Large intestine (tissue), 3 donors: ENCODE measurements around the gene CAPZB. TPM values are rescaled to one million over a fixed set of nuclear protein-coding genes. Genes with fewer than 3 reads are reported as not detected.

Experiments used
- DNase-seq, 2 donors: peaks; one replicate each; pipeline versions ENCODE4 v3.0.0 to v3.0.0-alpha.2; 2013
- H3K27ac ChIP-seq: one replicate; pipeline ENCODE4 v1.5.1; 2013; ENCODE audit warnings: low read length
- H3K27me3 ChIP-seq: 2 replicates; pipeline ENCODE4 v1.6.1; 2013; ENCODE audit warnings: low read length; ENCODE audit not compliant: control insufficient read depth, insufficient read depth
- H3K36me3 ChIP-seq: 2 replicates; pipeline ENCODE4 v1.6.1; 2013; ENCODE audit warnings: low read length; ENCODE audit not compliant: control insufficient read depth, insufficient read depth
- H3K4me1 ChIP-seq: one replicate; pipeline ENCODE4 v1.6.1; 2013; ENCODE audit warnings: low read length; ENCODE audit not compliant: control insufficient read depth, insufficient read depth
- H3K4me3 ChIP-seq: one replicate; pipeline ENCODE4 v1.5.1; 2013; ENCODE audit warnings: low read length
- H3K9me3 ChIP-seq: one replicate; pipeline ENCODE4 v1.6.1; 2013; ENCODE audit warnings: mild to moderate bottlenecking, low read depth, low read length, moderate library complexity; ENCODE audit not compliant: control insufficient read depth
- WGBS: methylation state at CpG from one replicate; pipeline ENCODE4 v1.1.5; 2013; ENCODE audit warnings: low lambda C conversion rate; ENCODE audit not compliant: insufficient coverage; 5-methylcytosine and 5-hydroxymethylcytosine counted together
- polyA plus RNA-seq: library from polyadenylated mRNA; unstranded; fragments of 120-200 nt; gene quantifications from one replicate; pipeline ENCODE4 v1.2.1, GENCODE V29; 2013

The CAPZB gene
- polyA plus RNA-seq, 1 donor, result 245 TPM

- peaks cover 12% of the 10 kb centered on the region for H3K4me1 ChIP-seq
- no peaks in the 10 kb centered on the region for H3K27me3 ChIP-seq
- H3K27ac ChIP-seq, result no peak overlapping the region
- no peaks in the 10 kb centered on the region for H3K9me3 ChIP-seq
- no CpG with 5 or more reads among the region's 12 CpGs for WGBS
- peaks cover 48% of the 10 kb centered on the region for H3K36me3 ChIP-seq
- no peak for DNase-seq
- no peak overlapping the region for H3K4me3 ChIP-seq
Observed at GRCh38 chr1:19476450-19477190, 8.7 kb downstream of the CAPZB start.

GRCh38 chr1:19475296-19475695 lies 10.0 kb downstream of the CAPZB start:
- H3K36me3 ChIP-seq, result peaks cover 39% of the 10 kb centered on the region
- H3K4me3 ChIP-seq, result no peak overlapping the region
- no peaks in the 10 kb centered on the region for H3K9me3 ChIP-seq
- DNase-seq, result no peak
- H3K27me3 ChIP-seq, result no peaks in the 10 kb centered on the region
- WGBS, result no CpG with 5 or more reads among the region's 11 CpGs
- H3K27ac ChIP-seq, result no peak overlapping the region
- peaks cover 6% of the 10 kb centered on the region for H3K4me1 ChIP-seq

GRCh38 chr1:19472174-19472573 lies 13.2 kb downstream of the CAPZB start:
- WGBS, result 100% methylated on average over 1 of the region's 5 CpGs
- no peak for DNase-seq
- H3K36me3 ChIP-seq, result peaks cover 26% of the 10 kb centered on the region
- no peaks in the 10 kb centered on the region for H3K27me3 ChIP-seq
- no peak overlapping the region for H3K4me3 ChIP-seq
- H3K9me3 ChIP-seq, result no peaks in the 10 kb centered on the region
- peaks cover 36% of the 10 kb centered on the region for H3K4me1 ChIP-seq
- H3K27ac ChIP-seq, result no peak overlapping the region

- peak overlapping the region; percentile 80 for H3K27ac ChIP-seq
- no CpG with 5 or more reads among the region's 7 CpGs for WGBS
- H3K4me1 ChIP-seq, result peaks cover 57% of the 10 kb centered on the region
- H3K27me3 ChIP-seq, result no peaks in the 10 kb centered on the region
- H3K9me3 ChIP-seq, result no peaks in the 10 kb centered on the region
- no peak overlapping the region for H3K4me3 ChIP-seq
- H3K36me3 ChIP-seq, result peaks cover 12% of the 10 kb centered on the region
- no peak for DNase-seq
Observed at GRCh38 chr1:19469004-19469403, 16.3 kb downstream of the CAPZB start.

GRCh38 chr1:19468397-19468956 lies 16.9 kb downstream of the CAPZB start:
- H3K4me3 ChIP-seq, result no peak overlapping the region
- H3K27ac ChIP-seq, result peak overlapping the region; percentile 80
- H3K27me3 ChIP-seq, result no peaks in the 10 kb centered on the region
- DNase-seq, result peak; percentile 90 to 94
- WGBS, result no CpG with 5 or more reads among the region's 15 CpGs
- H3K36me3 ChIP-seq, result peaks cover 13% of the 10 kb centered on the region
- peaks cover 57% of the 10 kb centered on the region for H3K4me1 ChIP-seq
- H3K9me3 ChIP-seq, result no peaks in the 10 kb centered on the region

- Histone ChIP-seq H3K27me3 (no peaks in the 10 kb centered on the region), H3K27ac (peak overlapping the region; percentile 80), H3K36me3 (peaks cover 8% of the 10 kb centered on the region), H3K4me1 (peaks cover 57% of the 10 kb centered on the region), H3K4me3 (no peak overlapping the region), H3K9me3 (no peaks in the 10 kb centered on the region)
- peak; percentile 79 to 88 for DNase-seq
- no CpG with 5 or more reads among the region's 14 CpGs for WGBS
Observed at GRCh38 chr1:19467199-19468187, 17.8 kb downstream of the CAPZB start.

GRCh38 chr1:19466112-19466561 lies 19.2 kb downstream of the CAPZB start:
- Histone ChIP-seq H3K4me1 (peaks cover 57% of the 10 kb centered on the region), H3K27ac (peak overlapping the region; percentile 80)
- WGBS, result 0% methylated on average over 1 of the region's 9 CpGs

GRCh38 chr1:19465650-19466049 lies 19.7 kb downstream of the CAPZB start:
- DNase-seq, result no peak
- H3K4me1 ChIP-seq, result peaks cover 57% of the 10 kb centered on the region

More at GRCh38 chr1:19466112-19466561, 19.2 kb downstream of the CAPZB start:
- Histone ChIP-seq H3K4me3 (no peak overlapping the region), H3K27me3 (no peaks in the 10 kb centered on the region), H3K9me3 (no peaks in the 10 kb centered on the region), H3K36me3 (peaks cover 6% of the 10 kb centered on the region)
- peak in 1 of 2 donors; percentile 80 for DNase-seq

GRCh38 chr1:19465123-19465522 lies 20.2 kb downstream of the CAPZB start:
- peaks cover 3% of the 10 kb centered on the region for H3K36me3 ChIP-seq
- DNase-seq, result no peak
- no CpG with 5 or more reads among the region's 2 CpGs for WGBS
- H3K4me3 ChIP-seq, result no peak overlapping the region
- no peaks in the 10 kb centered on the region for H3K9me3 ChIP-seq
- H3K27me3 ChIP-seq, result no peaks in the 10 kb centered on the region
- H3K27ac ChIP-seq, result peak overlapping the region; percentile 80
- H3K4me1 ChIP-seq, result peaks cover 55% of the 10 kb centered on the region

More at GRCh38 chr1:19465650-19466049, 19.7 kb downstream of the CAPZB start:
- WGBS, result no CpG with 5 or more reads among the region's 4 CpGs
- Histone ChIP-seq H3K27me3 (no peaks in the 10 kb centered on the region), H3K36me3 (peaks cover 5% of the 10 kb centered on the region), H3K4me3 (no peak overlapping the region), H3K27ac (peak overlapping the region; percentile 80), H3K9me3 (no peaks in the 10 kb centered on the region)

GRCh38 chr1:19464696-19465095 lies 20.6 kb downstream of the CAPZB start:
- no peaks in the 10 kb centered on the region for H3K27me3 ChIP-seq
- H3K36me3 ChIP-seq, result peaks cover 2% of the 10 kb centered on the region
- H3K9me3 ChIP-seq, result no peaks in the 10 kb centered on the region
- H3K4me3 ChIP-seq, result no peak overlapping the region
- peaks cover 50% of the 10 kb centered on the region for H3K4me1 ChIP-seq
- no peak for DNase-seq
- WGBS, result 93% methylated on average over 4 of the region's 4 CpGs
- no peak overlapping the region for H3K27ac ChIP-seq
